Activated naive CD4-positive, alpha-beta T cell treated with anti-CD3 and anti-CD28 coated beads for 36 hours (primary cell): ENCODE measurements around the gene ST6GALNAC3. TPM values are rescaled to one million over a fixed set of nuclear protein-coding genes. Genes with fewer than 3 reads are reported as not detected.
A peak's percentile ranks its signal among the peaks of the same experiment; 100 is the strongest.

Source experiments
- CTCF ChIA-PET: fragments of 350-600 bp; sonication (Branson Sonifier 250); formaldehyde crosslinking; loops from one replicate; lab custom pipeline; 2021; ENCODE audit warnings: antibody characterized with exemption; lab: Charles Lee
- DNase-seq: peaks from one replicate; pipeline ENCODE4 v3.0.0-alpha.2; 2020
- H3K27ac Mint-ChIP-seq: one replicate; pipeline ENCODE4 v1.8.0; 2021; ENCODE audit warnings: mild to moderate bottlenecking, mixed read lengths
- H3K27me3 Mint-ChIP-seq: one replicate; pipeline ENCODE4 v1.8.0; 2021; ENCODE audit warnings: low read depth, mixed read lengths
- H3K36me3 Mint-ChIP-seq: one replicate; pipeline ENCODE4 v1.8.0; 2021; ENCODE audit warnings: low read depth, mixed read lengths
- H3K4me1 Mint-ChIP-seq: one replicate; pipeline ENCODE4 v1.8.0; 2021; ENCODE audit warnings: low read depth, mixed read lengths
- H3K4me3 Mint-ChIP-seq: one replicate; pipeline ENCODE4 v1.8.0; 2021; ENCODE audit warnings: mild to moderate bottlenecking, moderate library complexity, mixed read lengths
- H3K9me3 Mint-ChIP-seq: one replicate; pipeline ENCODE4 v1.8.0; 2021; ENCODE audit warnings: mixed read lengths
- intact Hi-C: fragments of 100-400 bp; cut with micrococcal nuclease; formaldehyde crosslinking; loops from one replicate; pipeline ENCODE4 v1.15.1; 2023
- total RNA-seq, 2 experiments: library from RNA; stranded (reverse); gene quantifications; one replicate each; pipeline ENCODE4 v1.2.3, GENCODE V29; 2021

The ST6GALNAC3 gene
- total RNA-seq, 2 experiments from 2014 or later = 2.5 to 2.8 TPM

- no peaks in the 10 kb centered on the region for H3K9me3 Mint-ChIP-seq
- no peaks in the 10 kb centered on the region for H3K27me3 Mint-ChIP-seq
- CTCF ChIA-PET = no interaction called here
- intact Hi-C loops = no loop called here
- H3K4me1 Mint-ChIP-seq = no peaks in the 10 kb centered on the region
- no peak for DNase-seq
- no peaks in the 10 kb centered on the region for H3K36me3 Mint-ChIP-seq
- H3K4me3 Mint-ChIP-seq = no peak overlapping the region
- no peak overlapping the region for H3K27ac Mint-ChIP-seq
Observed at GRCh38 chr1:76410499-76410898, 336.0 kb downstream of the ST6GALNAC3 start.

GRCh38 chr1:76418531-76418930, 344.0 kb downstream of the ST6GALNAC3 start:
- no peaks in the 10 kb centered on the region for H3K4me1 Mint-ChIP-seq

DNA sequence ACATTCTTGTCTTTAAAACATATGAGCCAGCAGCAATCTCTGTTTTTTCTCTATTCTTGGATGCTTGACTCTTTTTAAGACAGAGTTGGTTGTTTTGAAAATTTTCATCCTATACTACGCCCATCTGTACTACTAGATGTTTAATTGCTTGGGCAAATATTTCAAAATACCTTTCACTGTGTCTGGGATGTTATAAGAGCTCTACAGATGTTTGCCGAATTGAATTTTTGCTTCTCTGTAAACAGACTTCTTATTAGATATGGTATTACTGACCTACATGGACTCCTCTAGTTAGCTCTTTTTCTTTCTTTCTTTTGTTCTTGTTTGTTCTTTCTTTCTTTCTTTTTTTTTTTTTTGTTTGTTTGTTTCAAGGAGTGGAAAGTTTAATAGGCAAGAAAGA, 345.1 kb downstream of the ST6GALNAC3 start:
- CTCF ChIA-PET = interaction anchor here (0.6 to 0.7 kb wide), 3 partner anchors 111 to 450 kb away, joined by 3 to 5 read pairs (median 4); no protein-coding TSS in a partner anchor

More at GRCh38 chr1:76418531-76418930, 344.0 kb downstream of the ST6GALNAC3 start:
- CTCF ChIA-PET = no interaction called here
- Mint-ChIP-seq H3K36me3 (no peaks in the 10 kb centered on the region), H3K27ac (no peak overlapping the region), H3K4me3 (no peak overlapping the region), H3K27me3 (no peaks in the 10 kb centered on the region), H3K9me3 (no peaks in the 10 kb centered on the region)
- DNase-seq = no peak
- intact Hi-C loops = no loop called here

DNA sequence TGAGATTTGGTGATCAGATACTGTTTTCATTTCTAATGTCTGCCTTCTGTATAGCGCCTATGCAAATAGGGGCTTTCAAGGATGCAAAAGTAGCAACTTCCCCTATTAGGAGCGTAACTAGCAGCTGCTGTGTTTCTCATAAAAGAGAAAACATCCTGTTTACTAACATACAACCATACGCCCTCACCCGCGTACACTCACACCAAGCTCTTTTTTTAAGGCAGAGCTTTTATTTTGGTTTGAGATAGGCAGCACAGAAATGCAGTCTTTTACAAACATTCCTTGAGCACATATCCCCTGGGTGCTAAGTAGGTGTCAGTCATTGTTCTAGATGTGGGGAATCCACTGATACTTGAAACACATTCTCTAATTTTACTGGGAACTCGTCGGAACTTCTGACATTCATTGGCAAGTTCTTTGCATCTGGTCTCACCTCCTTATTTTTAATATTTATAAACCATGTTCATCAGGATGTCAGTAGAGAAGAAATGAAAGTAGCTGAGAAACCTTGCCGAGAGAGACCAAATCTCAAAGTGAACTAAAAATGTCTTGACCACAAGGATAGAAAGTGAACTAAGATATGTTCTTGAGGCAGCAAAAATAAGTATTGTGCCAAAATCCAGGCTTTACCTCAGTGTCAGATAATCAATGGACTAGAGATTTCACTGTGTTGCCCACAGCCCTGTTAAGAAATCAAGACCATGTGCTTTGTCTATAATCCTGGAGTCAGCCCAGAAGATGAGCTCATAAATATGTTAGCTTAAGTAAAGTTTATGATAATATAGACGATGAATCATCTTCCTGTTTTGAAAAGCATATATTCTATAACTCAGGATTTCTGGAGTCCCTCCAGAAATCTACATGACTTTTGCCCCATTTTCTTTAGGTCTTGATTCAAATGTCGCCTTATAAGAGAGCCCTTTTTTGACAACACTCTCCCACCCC, 350.9 kb downstream of the ST6GALNAC3 start:
- Mint-ChIP-seq H3K27ac (no peak overlapping the region), H3K4me1 (no peaks in the 10 kb centered on the region), H3K27me3 (no peaks in the 10 kb centered on the region), H3K36me3 (no peaks in the 10 kb centered on the region), H3K4me3 (no peak overlapping the region), H3K9me3 (no peaks in the 10 kb centered on the region)
- intact Hi-C loops = no loop called here
- no peak for DNase-seq
- CTCF ChIA-PET = interaction anchor here (0.7 kb wide), 1 partner anchor 271 kb away, joined by 3 read pairs; no protein-coding TSS in a partner anchor

More for the DNA sequence above, 345.1 kb downstream of the ST6GALNAC3 start:
- no peaks in the 10 kb centered on the region for H3K4me1 Mint-ChIP-seq
- no peak for DNase-seq
- H3K9me3 Mint-ChIP-seq = no peaks in the 10 kb centered on the region
- no peak overlapping the region for H3K27ac Mint-ChIP-seq
- no peaks in the 10 kb centered on the region for H3K27me3 Mint-ChIP-seq
- H3K36me3 Mint-ChIP-seq = no peaks in the 10 kb centered on the region
- H3K4me3 Mint-ChIP-seq = no peak overlapping the region
- intact Hi-C loops = no loop called here

DNA sequence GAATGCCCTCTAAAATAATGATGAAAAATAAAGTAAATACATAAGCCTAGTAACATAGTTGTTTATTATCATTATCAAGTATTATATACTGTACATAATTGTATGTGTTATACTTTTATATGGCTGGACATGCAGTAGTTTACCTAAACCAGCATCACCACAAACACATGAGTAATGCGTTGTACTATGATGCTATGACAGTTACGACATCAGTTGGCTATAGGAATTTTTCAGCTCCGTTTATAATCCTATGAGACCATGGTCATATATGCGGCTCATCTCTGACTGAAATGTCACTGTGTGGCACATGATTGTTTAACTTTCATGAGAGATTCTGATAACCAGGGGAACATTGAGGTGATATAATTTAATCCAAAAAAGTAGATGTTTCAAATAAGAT, 352.1 kb downstream of the ST6GALNAC3 start:
- CTCF ChIA-PET = no interaction called here
- DNase-seq = no peak
- intact Hi-C loops = no loop called here
- no peak overlapping the region for H3K4me3 Mint-ChIP-seq
- no peaks in the 10 kb centered on the region for H3K9me3 Mint-ChIP-seq
- no peaks in the 10 kb centered on the region for H3K27me3 Mint-ChIP-seq
- H3K36me3 Mint-ChIP-seq = no peaks in the 10 kb centered on the region
- H3K27ac Mint-ChIP-seq = no peak overlapping the region
- no peaks in the 10 kb centered on the region for H3K4me1 Mint-ChIP-seq

DNA sequence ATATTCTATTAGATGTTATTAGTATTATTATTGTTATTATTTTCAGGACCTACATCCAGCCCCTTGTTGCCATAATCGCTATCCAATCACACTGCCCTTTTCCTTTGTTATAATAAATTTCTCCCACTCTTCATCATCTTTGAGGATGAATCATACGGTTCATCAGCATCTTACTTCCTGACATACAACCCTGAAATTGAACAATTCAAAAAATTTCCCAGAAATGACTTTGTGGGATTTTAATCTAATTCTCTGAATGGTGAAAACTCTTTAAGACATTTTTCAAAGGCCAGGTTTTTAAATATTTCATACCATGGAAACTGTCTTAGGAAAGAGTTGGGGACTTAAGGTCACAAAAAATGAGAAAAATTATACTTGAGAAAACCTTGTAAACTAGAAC, 353.5 kb downstream of the ST6GALNAC3 start:
- intact Hi-C loops = no loop called here
- Mint-ChIP-seq H3K27ac (no peak overlapping the region), H3K4me3 (no peak overlapping the region), H3K27me3 (no peaks in the 10 kb centered on the region), H3K4me1 (no peaks in the 10 kb centered on the region), H3K36me3 (no peaks in the 10 kb centered on the region), H3K9me3 (no peaks in the 10 kb centered on the region)
- CTCF ChIA-PET = no interaction called here
- no peak for DNase-seq

GRCh38 chr1:76430531-76430930, 356.0 kb downstream of the ST6GALNAC3 start:
- Mint-ChIP-seq H3K9me3 (no peaks in the 10 kb centered on the region), H3K4me1 (no peaks in the 10 kb centered on the region), H3K36me3 (no peaks in the 10 kb centered on the region), H3K27me3 (no peaks in the 10 kb centered on the region), H3K4me3 (no peak overlapping the region), H3K27ac (no peak overlapping the region)
- DNase-seq = no peak
- CTCF ChIA-PET = no interaction called here
- intact Hi-C loops = no loop called here

DNA sequence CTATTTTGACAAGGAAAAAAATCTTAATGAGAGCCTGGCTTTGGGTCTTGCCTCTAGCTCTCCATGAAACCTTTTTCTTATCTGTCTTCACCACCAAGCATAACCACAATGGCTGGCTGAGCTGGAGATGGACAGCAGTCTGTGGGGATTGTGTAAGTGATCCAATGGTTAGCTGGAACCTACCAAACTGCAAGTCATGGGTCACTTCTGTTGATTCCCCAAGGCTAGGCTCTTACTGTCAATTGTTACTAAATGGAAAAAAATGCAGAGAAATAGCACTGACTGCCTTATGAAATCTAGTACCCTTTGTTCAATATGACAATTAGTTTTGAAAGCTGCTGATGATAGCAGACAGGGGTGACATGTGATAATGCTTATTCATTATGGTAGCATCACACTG, 359.0 kb downstream of the ST6GALNAC3 start:
- CTCF ChIA-PET = interaction anchor here (1.2 kb wide), 1 partner anchor 279 kb away, joined by 5 read pairs; no protein-coding TSS in a partner anchor
- H3K4me1 Mint-ChIP-seq = no peaks in the 10 kb centered on the region
- H3K9me3 Mint-ChIP-seq = no peaks in the 10 kb centered on the region
- H3K27me3 Mint-ChIP-seq = no peaks in the 10 kb centered on the region
- H3K27ac Mint-ChIP-seq = no peak overlapping the region
- DNase-seq = no peak
- H3K36me3 Mint-ChIP-seq = no peaks in the 10 kb centered on the region
- intact Hi-C loops = no loop called here
- H3K4me3 Mint-ChIP-seq = no peak overlapping the region

- intact Hi-C loops = loop anchor here (2.0 kb wide), 2 partner anchors 22 to 52 kb away; no protein-coding TSS in a partner anchor
- DNase-seq = no peak
- CTCF ChIA-PET = no interaction called here
Observed at GRCh38 chr1:76443217-76443616, 368.7 kb downstream of the ST6GALNAC3 start.

DNA sequence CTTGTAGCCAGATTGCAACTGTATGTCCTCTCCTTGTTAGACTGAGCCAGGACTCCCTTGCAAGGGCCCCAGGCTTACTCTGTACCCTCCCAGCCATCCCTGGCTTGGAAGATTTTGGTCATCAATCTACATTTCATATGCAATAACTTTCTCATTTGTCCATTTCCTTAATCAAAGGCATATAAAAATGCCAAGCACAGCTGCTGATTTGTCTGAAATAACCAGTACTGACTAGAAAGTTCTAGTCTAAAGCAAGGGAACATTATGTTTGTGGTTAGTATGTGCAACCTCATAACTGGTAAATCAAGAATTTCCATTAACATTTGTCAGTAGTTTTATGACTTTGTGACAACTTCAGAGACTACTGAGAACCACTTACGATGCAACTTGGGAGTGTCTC, 370.2 kb downstream of the ST6GALNAC3 start:
- H3K27ac Mint-ChIP-seq = no peak overlapping the region
- H3K4me1 Mint-ChIP-seq = peaks cover 29% of the 10 kb centered on the region
- H3K4me3 Mint-ChIP-seq = no peak overlapping the region
- H3K9me3 Mint-ChIP-seq = peaks cover 8% of the 10 kb centered on the region
- no peak for DNase-seq
- H3K36me3 Mint-ChIP-seq = peaks cover 3% of the 10 kb centered on the region
- H3K27me3 Mint-ChIP-seq = no peaks in the 10 kb centered on the region
- intact Hi-C loops = loop anchor here (1.0 to 2.0 kb wide), 2 partner anchors 268 to 290 kb away; no protein-coding TSS in a partner anchor
- CTCF ChIA-PET = no interaction called here

More at GRCh38 chr1:76443217-76443616, 368.7 kb downstream of the ST6GALNAC3 start:
- H3K27me3 Mint-ChIP-seq = no peaks in the 10 kb centered on the region
- H3K36me3 Mint-ChIP-seq = peaks cover under 1% of the 10 kb centered on the region
- peaks cover 29% of the 10 kb centered on the region for H3K4me1 Mint-ChIP-seq
- no peak overlapping the region for H3K4me3 Mint-ChIP-seq
- peaks cover 5% of the 10 kb centered on the region for H3K9me3 Mint-ChIP-seq
- H3K27ac Mint-ChIP-seq = peak overlapping the region; percentile 28

DNA sequence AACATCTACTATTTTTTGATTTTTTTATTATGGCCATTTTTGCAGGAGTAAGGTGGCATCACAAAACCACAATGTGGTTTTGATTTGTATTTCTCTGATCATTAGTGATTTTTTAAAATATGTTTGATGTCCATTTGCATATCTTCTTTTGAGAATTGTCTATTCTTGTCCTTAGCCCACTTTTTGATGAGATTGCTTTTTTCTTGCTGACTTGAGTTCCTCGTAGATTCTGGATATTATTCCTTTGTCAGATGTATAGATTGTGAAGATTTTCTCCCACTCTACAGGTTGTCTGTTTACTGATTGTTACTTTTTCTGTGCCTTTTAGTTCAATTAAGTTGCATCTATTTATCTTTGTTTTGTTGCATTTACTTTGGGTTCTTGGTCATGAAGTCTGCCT, 375.7 kb downstream of the ST6GALNAC3 start:
- peaks cover 16% of the 10 kb centered on the region for H3K36me3 Mint-ChIP-seq
- H3K27me3 Mint-ChIP-seq = no peaks in the 10 kb centered on the region
- no peak overlapping the region for H3K4me3 Mint-ChIP-seq
- no peak for DNase-seq
- intact Hi-C loops = no loop called here
- H3K9me3 Mint-ChIP-seq = peaks cover 43% of the 10 kb centered on the region
- CTCF ChIA-PET = no interaction called here
- peaks cover 7% of the 10 kb centered on the region for H3K4me1 Mint-ChIP-seq
- H3K27ac Mint-ChIP-seq = no peak overlapping the region

- peaks cover 13% of the 10 kb centered on the region for H3K4me1 Mint-ChIP-seq
- no peaks in the 10 kb centered on the region for H3K36me3 Mint-ChIP-seq
- no peak overlapping the region for H3K4me3 Mint-ChIP-seq
- intact Hi-C loops = no loop called here
- H3K27me3 Mint-ChIP-seq = no peaks in the 10 kb centered on the region
- CTCF ChIA-PET = no interaction called here
- H3K27ac Mint-ChIP-seq = no peak overlapping the region
- peaks cover 3% of the 10 kb centered on the region for H3K9me3 Mint-ChIP-seq
- DNase-seq = no peak
Observed at GRCh38 chr1:76463278-76463677, 388.7 kb downstream of the ST6GALNAC3 start.
